Muscle layer of colon (tissue), 2 donors: ENCODE results near the gene EMC8.

Experiments used
- H3K27ac ChIP-seq: one replicate; pipeline ENCODE4 v1.7.0; 2013; ENCODE audit warnings: low read depth, mild to moderate bottlenecking, low read length, moderate library complexity
- H3K27me3 ChIP-seq, 2 donors: one replicate each; pipeline ENCODE4 v1.7.0; 2013; ENCODE audit warnings: low read length in 2 of 2, mild to moderate bottlenecking in 2 of 2; ENCODE audit not compliant: insufficient read depth in 2 of 2, control insufficient read depth in 1 of 2
- H3K36me3 ChIP-seq: one replicate; pipeline ENCODE4 v1.7.0; 2013; ENCODE audit warnings: mild to moderate bottlenecking, low read length; ENCODE audit not compliant: insufficient read depth
- H3K4me1 ChIP-seq: one replicate; pipeline ENCODE4 v1.7.0; 2013; ENCODE audit warnings: mild to moderate bottlenecking, low read length; ENCODE audit not compliant: insufficient read depth
- H3K4me3 ChIP-seq, 2 donors: one replicate each; pipeline ENCODE4 v1.7.0; 2013; ENCODE audit warnings: low read length in 2 of 2, low read depth in 1 of 2, mild to moderate bottlenecking in 1 of 2, moderate library complexity in 1 of 2
- H3K9ac ChIP-seq: one replicate; pipeline ENCODE4 v1.7.0; 2013; ENCODE audit warnings: low read length
- H3K9me3 ChIP-seq: one replicate; pipeline ENCODE4 v1.7.0; 2013; ENCODE audit warnings: mild to moderate bottlenecking, low read length
- donor health status: abdominal sarcoma.
- donor health status: Adenocarcinoma of cecum.

Gene EMC8

GRCh38 chr16:85833219-85833920 lies 34.0 kb upstream of the EMC8 start:
- Histone ChIP-seq H3K9ac (no peak overlapping the region), H3K27me3 (peaks cover 7 to 22% of the 10 kb centered on the region in 2 donors), H3K4me1 (peaks cover 21% of the 10 kb centered on the region), H3K36me3 (no peaks in the 10 kb centered on the region), H3K27ac (no peak overlapping the region), H3K4me3 (no peak overlapping the region), H3K9me3 (no peaks in the 10 kb centered on the region)

- Histone ChIP-seq H3K4me3 (no peak overlapping the region), H3K9me3 (no peaks in the 10 kb centered on the region), H3K27ac (no peak overlapping the region), H3K36me3 (no peaks in the 10 kb centered on the region), H3K9ac (no peak overlapping the region), H3K4me1 (peaks cover 27% of the 10 kb centered on the region), H3K27me3 (peaks cover 7 to 18% of the 10 kb centered on the region in 2 donors)
These were observed 33.4 kb upstream of the EMC8 start for GRCh38 chr16:85832570-85833218.

GRCh38 chr16:85830821-85831220 lies 31.5 kb upstream of the EMC8 start:
- Histone ChIP-seq H3K4me3 (no peak overlapping the region), H3K27me3 (peaks cover 0 to 6% of the 10 kb centered on the region in 2 donors), H3K9ac (no peak overlapping the region), H3K27ac (no peak overlapping the region), H3K4me1 (peaks cover 17% of the 10 kb centered on the region), H3K36me3 (no peaks in the 10 kb centered on the region), H3K9me3 (no peaks in the 10 kb centered on the region)

- H3K9ac ChIP-seq: no peak overlapping the region
- H3K27ac ChIP-seq: no peak overlapping the region
- peaks cover 8% of the 10 kb centered on the region for H3K4me1 ChIP-seq
- H3K4me3 ChIP-seq: no peak overlapping the region
- peaks cover 0 to 1% of the 10 kb centered on the region in 2 donors for H3K27me3 ChIP-seq
- H3K9me3 ChIP-seq: no peaks in the 10 kb centered on the region
- H3K36me3 ChIP-seq: no peaks in the 10 kb centered on the region
These were observed 30.6 kb upstream of the EMC8 start for GRCh38 chr16:85829751-85830445.

GRCh38 chr16:85829171-85829719 lies 29.9 kb upstream of the EMC8 start:
- no peak overlapping the region for H3K27ac ChIP-seq
- H3K27me3 ChIP-seq: no peaks in the 10 kb centered on the region
- no peak overlapping the region for H3K4me3 ChIP-seq
- peaks cover 7% of the 10 kb centered on the region for H3K4me1 ChIP-seq
- H3K9ac ChIP-seq: no peak overlapping the region
- H3K36me3 ChIP-seq: no peaks in the 10 kb centered on the region
- no peaks in the 10 kb centered on the region for H3K9me3 ChIP-seq

- H3K27me3 ChIP-seq: no peaks in the 10 kb centered on the region
These were observed 28.8 kb upstream of the EMC8 start for GRCh38 chr16:85828166-85828565.

GRCh38 chr16:85826686-85827247 lies 27.4 kb upstream of the EMC8 start:
- no peak overlapping the region for H3K9ac ChIP-seq
- no peak overlapping the region for H3K27ac ChIP-seq
- peaks cover 7% of the 10 kb centered on the region for H3K4me1 ChIP-seq
- H3K4me3 ChIP-seq: no peak overlapping the region
- no peaks in the 10 kb centered on the region for H3K9me3 ChIP-seq
- H3K36me3 ChIP-seq: no peaks in the 10 kb centered on the region
- no peaks in the 10 kb centered on the region for H3K27me3 ChIP-seq

More at GRCh38 chr16:85828166-85828565, 28.8 kb upstream of the EMC8 start:
- Histone ChIP-seq H3K9ac (no peak overlapping the region), H3K36me3 (no peaks in the 10 kb centered on the region), H3K4me3 (no peak overlapping the region), H3K4me1 (peaks cover 7% of the 10 kb centered on the region), H3K27ac (no peak overlapping the region), H3K9me3 (no peaks in the 10 kb centered on the region)

GRCh38 chr16:85825326-85825725 lies 26.0 kb upstream of the EMC8 start:
- no peaks in the 10 kb centered on the region for H3K9me3 ChIP-seq
- no peaks in the 10 kb centered on the region for H3K27me3 ChIP-seq
- H3K9ac ChIP-seq: no peak overlapping the region
- no peaks in the 10 kb centered on the region for H3K36me3 ChIP-seq
- no peak overlapping the region for H3K4me3 ChIP-seq
- peaks cover 11% of the 10 kb centered on the region for H3K4me1 ChIP-seq
- H3K27ac ChIP-seq: no peak overlapping the region

GRCh38 chr16:85824161-85825135 lies 25.1 kb upstream of the EMC8 start:
- Histone ChIP-seq H3K9ac (no peak overlapping the region), H3K4me1 (peaks cover 16% of the 10 kb centered on the region), H3K9me3 (no peaks in the 10 kb centered on the region), H3K4me3 (no peak overlapping the region), H3K36me3 (no peaks in the 10 kb centered on the region), H3K27me3 (no peaks in the 10 kb centered on the region), H3K27ac (no peak overlapping the region)

GRCh38 chr16:85823328-85823920 lies 24.1 kb upstream of the EMC8 start:
- no peaks in the 10 kb centered on the region for H3K27me3 ChIP-seq
- no peaks in the 10 kb centered on the region for H3K9me3 ChIP-seq
- no peak overlapping the region for H3K27ac ChIP-seq
- H3K4me3 ChIP-seq: no peak overlapping the region
- H3K9ac ChIP-seq: no peak overlapping the region
- no peaks in the 10 kb centered on the region for H3K36me3 ChIP-seq
- H3K4me1 ChIP-seq: peaks cover 16% of the 10 kb centered on the region
